GM18511 (cell line): Measurements from ENCODE around the gene ABLIM2.
A peak's percentile ranks its signal among the peaks of the same experiment; 100 is the strongest.

Experiments
- ATAC-seq: cut with Tn5 transposase; IDR thresholded peaks from one replicate; pipeline ENCODE4 v1.9.1; 2021; ENCODE audit warnings: mild to moderate bottlenecking, moderate library complexity; ENCODE audit not compliant: unreplicated experiment

ABLIM2 gene

DNA sequence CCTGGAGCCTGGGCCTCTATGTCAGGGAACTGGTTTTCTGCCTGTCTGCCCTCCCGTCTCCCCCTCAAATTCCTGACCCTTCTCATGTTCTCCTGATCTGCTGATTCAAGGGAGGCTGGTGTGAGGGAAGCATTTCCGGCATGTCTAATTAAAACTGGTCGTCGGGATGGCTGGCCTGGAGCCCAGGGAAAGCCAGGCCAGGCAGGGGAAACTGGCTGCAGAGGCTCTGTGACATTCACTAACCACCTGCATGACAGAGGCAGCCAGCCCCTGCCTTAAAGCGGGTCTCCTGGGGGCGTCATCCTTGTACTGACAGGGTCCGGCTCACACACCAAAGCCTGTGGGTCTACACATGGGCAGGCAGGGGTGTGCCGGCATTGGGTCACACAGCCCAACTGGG is 35.2 kb downstream of the ABLIM2 start:
- ATAC-seq, result no peak

DNA sequence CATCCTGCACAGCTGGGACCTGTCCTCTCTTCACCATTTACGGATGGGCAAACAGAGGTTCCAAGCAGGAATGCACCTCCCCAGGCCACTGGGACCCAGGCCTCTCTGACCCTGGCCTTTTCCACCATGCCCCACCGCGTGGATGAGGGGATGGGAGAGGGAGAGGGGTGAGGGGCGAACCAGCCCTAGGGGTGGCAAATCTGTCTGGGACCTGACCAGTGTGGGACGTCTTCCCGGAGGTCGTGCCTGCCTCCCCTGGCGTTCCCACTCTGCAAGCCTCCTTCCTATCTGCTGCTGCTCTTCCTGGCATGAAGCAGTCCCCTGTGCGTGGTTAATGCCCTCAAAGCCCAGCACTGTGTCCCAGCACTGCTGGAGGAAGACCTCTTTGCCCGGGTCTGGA is 35.9 kb downstream of the ABLIM2 start:
- ATAC-seq, result no peak

GRCh38 chr4:8121292-8122015 is 37.2 kb downstream of the ABLIM2 start:
- no peak for ATAC-seq

DNA sequence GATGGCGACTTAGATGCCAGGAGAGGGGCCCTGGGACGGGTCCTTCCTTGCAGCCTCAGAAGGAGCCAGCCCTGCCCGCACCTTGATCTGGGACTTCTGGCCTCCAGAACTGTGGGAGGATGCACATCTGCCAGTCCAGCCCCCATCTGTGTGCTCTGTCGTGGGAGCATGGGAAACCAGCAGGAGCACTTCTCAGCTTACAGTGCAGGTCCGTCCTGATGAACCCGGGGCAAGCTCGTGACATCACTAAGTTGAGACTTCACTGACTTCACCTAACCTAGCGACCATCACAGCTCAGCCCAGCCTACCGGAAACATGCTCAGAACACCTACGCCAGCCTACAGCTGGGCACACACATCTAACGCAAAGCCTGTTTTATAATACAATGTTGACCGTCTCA is 38.1 kb downstream of the ABLIM2 start:
- no peak for ATAC-seq

- ATAC-seq, result no peak
Observed at GRCh38 chr4:8119877-8120276, 38.7 kb downstream of the ABLIM2 start.

- no peak for ATAC-seq
Observed at GRCh38 chr4:8118531-8118930, 40.1 kb downstream of the ABLIM2 start.

DNA sequence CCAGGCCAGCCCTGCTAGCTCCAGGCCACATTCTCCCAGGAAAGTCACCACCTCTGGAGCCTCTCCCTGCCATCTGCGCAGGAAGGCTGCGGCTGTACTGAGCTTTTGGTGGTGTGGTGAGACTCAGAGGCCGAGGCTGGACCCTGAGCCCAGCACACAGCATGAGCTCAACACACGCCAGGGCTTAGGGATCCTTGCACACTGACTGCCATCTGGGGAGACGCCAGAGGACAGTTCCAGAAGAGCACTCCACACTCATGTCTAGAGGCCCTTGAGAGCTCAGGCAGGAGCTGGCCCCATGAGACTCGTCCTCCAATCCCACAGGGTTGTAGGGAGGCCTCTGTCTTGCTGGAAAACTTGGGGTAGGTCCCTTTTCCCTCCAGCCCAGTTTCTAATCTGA is 40.6 kb downstream of the ABLIM2 start:
- ATAC-seq, result no peak

GRCh38 chr4:8117278-8117682 is 41.3 kb downstream of the ABLIM2 start:
- ATAC-seq, result peak; percentile 66

DNA sequence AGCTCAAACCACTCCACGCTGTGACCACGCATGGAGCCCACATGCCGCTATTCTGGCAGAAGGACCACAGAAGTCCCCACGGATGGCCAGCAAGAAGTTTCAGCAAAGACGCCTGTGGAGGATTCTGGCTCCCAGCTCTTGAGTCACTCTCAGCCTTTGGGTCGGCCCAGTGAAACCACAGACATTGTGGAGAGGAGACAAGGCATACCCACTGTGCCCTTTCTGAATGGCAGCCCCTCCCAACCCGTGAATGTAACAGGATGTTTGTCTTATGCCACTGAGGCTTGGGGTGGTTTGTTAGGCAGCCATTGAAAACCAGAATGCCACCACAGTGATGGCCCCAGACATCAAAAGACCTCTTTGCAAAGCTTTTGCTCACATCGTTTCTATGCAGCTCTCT is 42.7 kb downstream of the ABLIM2 start:
- no peak for ATAC-seq

GRCh38 chr4:8115203-8115520 is 43.5 kb downstream of the ABLIM2 start:
- ATAC-seq, result no peak

DNA sequence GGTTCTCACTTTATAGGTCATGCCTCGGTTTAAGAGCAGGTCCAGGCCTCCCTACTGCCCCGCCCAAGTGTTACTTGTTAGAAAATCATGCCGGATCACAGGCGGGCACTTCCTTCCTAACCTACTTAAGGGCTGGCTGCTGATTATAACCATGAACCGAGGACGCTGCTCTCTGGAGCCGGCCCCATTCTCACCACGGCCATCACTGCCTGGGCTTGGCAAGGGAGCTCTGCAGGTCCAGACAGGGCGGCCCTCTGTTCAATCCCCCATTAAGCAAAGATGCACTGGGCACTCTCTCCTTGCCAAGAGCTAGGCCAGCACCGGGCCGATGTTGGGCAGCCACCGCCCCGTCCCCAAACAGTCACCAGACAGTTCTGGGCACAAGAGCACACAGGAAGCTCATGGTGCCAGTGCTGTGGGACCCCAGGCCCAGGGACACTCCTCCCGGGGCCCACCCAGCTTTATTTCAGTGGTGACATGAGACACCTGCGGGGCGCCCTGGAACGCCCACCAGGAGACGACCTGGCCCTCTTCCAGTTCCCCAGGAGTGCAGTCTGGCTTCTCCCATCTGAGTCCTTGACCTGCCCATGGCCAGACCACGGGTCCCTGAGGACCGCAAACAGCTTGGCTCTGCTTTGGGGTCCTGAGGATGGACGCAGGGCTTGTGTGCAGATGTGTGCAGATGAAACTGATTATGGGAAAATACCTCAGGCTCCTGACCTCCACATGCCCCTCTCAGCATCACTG is 44.0 kb downstream of the ABLIM2 start:
- no peak for ATAC-seq

GRCh38 chr4:8113611-8114377 is 44.8 kb downstream of the ABLIM2 start:
- no peak for ATAC-seq

- ATAC-seq, result no peak
Observed at GRCh38 chr4:8112672-8113071, 45.9 kb downstream of the ABLIM2 start.

DNA sequence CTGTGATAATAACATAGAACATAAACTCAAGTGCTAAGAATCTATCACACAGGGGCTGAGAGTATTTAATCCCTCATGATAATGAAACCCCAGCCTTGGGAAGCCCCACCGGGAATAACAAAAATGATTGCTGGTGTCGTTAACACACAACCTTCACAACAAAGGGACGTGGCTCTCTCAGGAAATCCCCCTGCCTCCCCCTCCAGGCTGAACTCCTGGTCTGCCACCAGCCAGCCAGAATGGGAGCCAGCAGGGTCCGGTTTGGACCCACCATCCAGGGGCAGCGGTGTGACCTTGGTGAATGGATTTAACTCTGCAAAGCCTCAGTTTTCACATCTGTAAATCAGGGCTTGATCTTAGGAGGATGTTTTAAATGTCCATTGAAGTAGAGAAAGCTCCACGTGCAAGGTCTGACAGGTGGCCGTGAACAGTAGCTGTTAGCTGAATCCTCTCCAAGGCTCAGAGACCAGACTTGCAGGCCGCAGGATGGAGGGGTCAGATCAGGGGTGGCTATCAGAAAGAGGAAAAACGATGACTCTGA is 46.5 kb downstream of the ABLIM2 start:
- ATAC-seq, result no peak

DNA sequence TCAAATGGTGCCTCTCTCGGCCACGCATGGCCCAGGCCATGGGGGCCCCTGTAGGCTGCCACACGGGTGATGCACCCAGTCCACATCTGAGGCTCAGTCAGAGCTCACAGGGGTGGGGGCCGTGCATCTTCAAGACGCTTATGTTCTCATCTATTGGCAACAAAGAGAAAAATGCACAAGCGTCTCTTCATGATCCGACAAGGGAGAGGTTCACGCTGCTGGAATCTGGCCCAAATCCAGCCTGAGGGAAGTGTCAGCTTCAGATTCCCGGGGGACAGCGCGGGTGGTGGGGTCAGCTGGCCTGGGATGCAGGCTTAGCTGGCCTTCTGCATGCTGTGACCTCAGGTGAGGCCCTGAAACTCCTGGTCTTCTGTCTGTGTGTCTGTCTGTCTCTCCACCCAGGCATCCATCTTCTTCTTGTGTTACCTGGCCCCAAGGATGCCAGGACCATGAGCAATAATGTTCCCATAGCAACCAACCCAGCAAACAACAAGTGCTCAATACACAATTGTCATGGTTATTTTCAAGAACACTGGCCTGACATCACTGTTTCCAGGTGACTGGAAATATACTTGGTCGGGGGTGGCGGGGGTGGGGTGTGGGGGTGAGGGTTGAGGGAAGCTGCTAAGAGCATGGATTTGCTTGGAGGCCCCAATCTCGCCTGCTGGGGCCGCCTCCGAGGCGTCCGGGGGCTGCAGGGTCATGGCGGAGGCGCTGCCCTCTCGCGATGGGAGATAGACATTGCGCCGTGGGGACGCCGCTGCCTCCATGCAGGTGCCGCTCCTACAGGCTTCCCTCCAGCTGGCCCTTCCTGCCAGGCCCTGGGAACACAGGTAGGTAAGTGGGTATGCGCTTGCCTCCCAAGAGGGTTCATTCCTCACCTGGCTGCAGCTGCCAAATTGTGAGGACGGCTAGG is 48.3 kb downstream of the ABLIM2 start:
- no peak for ATAC-seq

DNA sequence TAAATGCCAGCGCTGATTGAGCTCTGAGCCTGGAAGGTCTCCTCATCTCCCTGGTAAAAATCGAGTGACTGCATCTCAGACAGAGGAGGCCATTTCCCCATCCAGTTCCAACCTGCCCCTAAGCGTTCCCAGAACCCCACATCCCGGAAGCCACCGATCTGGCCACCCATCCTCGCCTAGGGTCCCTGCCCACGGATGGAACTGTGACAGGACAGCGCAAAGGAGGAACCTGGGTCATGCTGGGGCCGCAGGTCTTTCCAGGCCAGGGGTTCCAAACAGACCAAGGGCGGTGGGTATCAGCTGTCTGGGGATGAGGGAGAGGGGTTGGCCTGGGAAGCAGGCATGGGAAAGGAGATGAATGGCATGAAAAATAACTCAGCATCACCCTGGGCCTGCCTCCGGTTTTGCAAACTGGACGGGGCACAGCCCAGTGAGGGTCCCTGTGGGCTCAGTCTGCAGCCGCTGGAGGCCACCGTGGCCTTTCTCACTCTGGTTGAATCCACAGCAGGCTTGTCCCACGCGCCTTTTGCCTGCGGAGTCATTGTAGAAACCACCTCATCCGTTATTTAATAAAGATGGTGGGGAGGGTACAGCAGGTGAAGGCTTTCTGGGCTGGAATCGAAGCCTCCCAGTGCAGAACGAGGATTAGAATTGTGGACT is 49.1 kb downstream of the ABLIM2 start:
- ATAC-seq, result no peak

GRCh38 chr4:8108991-8109390 is 49.6 kb downstream of the ABLIM2 start:
- no peak for ATAC-seq

- ATAC-seq, result no peak
Observed at GRCh38 chr4:8108261-8108660, 50.4 kb downstream of the ABLIM2 start.

- ATAC-seq, result no peak
Observed at GRCh38 chr4:8107146-8107657, 51.4 kb downstream of the ABLIM2 start.

GRCh38 chr4:8106451-8107025 is 52.1 kb downstream of the ABLIM2 start:
- ATAC-seq, result no peak
